ENCODE measurements around the gene CYP1A2. TPM values are rescaled to one million over a fixed set of nuclear protein-coding genes. Genes with fewer than 3 reads are reported as not detected.

CYP1A2 gene
- total and polyA plus RNA-seq, 7 donors = 0.03 TPM; not detected in 6

DNA sequence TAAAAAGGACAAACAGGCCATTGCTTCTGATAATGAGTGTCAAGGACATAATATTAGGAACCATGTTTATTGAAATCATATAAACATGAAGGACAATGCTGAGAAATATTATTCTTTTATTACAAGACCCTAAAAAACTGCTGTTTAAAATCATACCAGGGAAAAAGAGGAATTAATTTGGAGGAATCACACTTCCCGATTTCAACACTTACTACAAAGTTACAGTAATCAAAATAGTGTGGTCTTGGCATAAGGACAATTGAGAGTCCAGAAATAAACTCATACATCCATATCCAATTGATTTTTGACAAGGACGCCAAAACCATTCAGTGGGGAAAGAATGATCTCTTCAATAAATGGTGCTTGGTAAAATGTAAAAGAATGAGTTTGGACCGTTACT lies 36.3 kb upstream of the CYP1A2 start:
- TF ChIP-seq, protein P1, sequence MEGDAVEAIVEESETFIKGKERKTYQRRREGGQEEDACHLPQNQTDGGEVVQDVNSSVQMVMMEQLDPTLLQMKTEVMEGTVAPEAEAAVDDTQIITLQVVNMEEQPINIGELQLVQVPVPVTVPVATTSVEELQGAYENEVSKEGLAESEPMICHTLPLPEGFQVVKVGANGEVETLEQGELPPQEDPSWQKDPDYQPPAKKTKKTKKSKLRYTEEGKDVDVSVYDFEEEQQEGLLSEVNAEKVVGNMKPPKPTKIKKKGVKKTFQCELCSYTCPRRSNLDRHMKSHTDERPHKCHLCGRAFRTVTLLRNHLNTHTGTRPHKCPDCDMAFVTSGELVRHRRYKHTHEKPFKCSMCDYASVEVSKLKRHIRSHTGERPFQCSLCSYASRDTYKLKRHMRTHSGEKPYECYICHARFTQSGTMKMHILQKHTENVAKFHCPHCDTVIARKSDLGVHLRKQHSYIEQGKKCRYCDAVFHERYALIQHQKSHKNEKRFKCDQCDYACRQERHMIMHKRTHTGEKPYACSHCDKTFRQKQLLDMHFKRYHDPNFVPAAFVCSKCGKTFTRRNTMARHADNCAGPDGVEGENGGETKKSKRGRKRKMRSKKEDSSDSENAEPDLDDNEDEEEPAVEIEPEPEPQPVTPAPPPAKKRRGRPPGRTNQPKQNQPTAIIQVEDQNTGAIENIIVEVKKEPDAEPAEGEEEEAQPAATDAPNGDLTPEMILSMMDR (IDR thresholded peaks at IDR 0.05) = no peak
- no peak overlapping the region for H3K27ac ChIP-seq
- intact Hi-C loops (cut with DNase I) = no loop called here
- no peak for ATAC-seq
- no peaks in the 10 kb centered on the region for H3K4me1 ChIP-seq
- H3K27me3 ChIP-seq (ENCODE audit: insufficient read depth in 3 of 3, low read length in 2 of 3) = no peaks in the 10 kb centered on the region
- no peaks in the 10 kb centered on the region for H3K9me3 ChIP-seq
- H3K36me3 ChIP-seq (ENCODE audit: insufficient read depth in 1 of 2, low read depth in 1 of 2) = no peaks in the 10 kb centered on the region
- no peak overlapping the region for H3K4me3 ChIP-seq
- WGBS, 3 donors = 34 to 37% (median 35%) methylated on average over 3 of the region's 3 CpGs
- DNase-seq = no peak

- H3K36me3 ChIP-seq (ENCODE audit: insufficient read depth in 1 of 2, low read depth in 1 of 2) = no peaks in the 10 kb centered on the region
- no peaks in the 10 kb centered on the region for H3K27me3 ChIP-seq (ENCODE audit: insufficient read depth in 3 of 3, low read length in 2 of 3)
- H3K27ac ChIP-seq = no peak overlapping the region
- TF ChIP-seq, protein P1 (IDR thresholded peaks at IDR 0.05) = no peak
- intact Hi-C loops (cut with DNase I) = no loop called here
- DNase-seq (no peak), ATAC-seq (no peak)
- H3K4me1 ChIP-seq = no peaks in the 10 kb centered on the region
- no peak overlapping the region for H3K4me3 ChIP-seq
- H3K9me3 ChIP-seq = no peaks in the 10 kb centered on the region
- 80 to 85% (median 80%) methylated on average over 5 of the region's 5 CpGs for WGBS, 3 donors
These were observed 32.0 kb upstream of the CYP1A2 start for GRCh38 chr15:74716651-74717050.

DNA sequence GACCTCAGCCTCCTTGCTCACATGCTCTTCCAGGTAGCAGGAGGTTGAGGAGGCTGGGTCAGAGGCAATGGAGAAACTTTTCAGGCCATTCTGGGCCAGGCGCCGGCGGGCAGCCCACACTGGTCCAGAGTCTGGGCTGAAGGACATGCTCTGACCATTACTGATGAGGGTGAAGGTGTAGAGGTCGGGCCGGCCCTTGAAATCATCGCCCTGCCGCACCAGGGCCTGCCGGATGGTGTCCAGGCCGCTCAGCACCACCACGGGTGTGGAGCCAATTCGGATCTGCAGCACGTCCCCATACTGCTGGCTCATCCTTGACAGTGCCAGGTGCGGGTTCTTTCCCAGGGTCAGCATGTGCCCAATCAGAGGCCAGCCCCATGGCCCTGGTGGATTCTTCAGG lies 26.1 kb upstream of the CYP1A2 start:
- ATAC-seq = no peak
- H3K9me3 ChIP-seq = no peaks in the 10 kb centered on the region
- intact Hi-C loops (cut with DNase I) = no loop called here
- H3K4me1 ChIP-seq = peaks cover 13% of the 10 kb centered on the region
- WGBS, 3 donors = 74 to 86% (median 82%) methylated on average over 13 of the region's 13 CpGs
- no peak for DNase-seq
- no peaks in the 10 kb centered on the region for H3K27me3 ChIP-seq (ENCODE audit: insufficient read depth in 3 of 3, low read length in 2 of 3)
- TF ChIP-seq, protein P1 (IDR thresholded peaks at IDR 0.05) = no peak
- no peak overlapping the region for H3K4me3 ChIP-seq
- H3K36me3 ChIP-seq (ENCODE audit: insufficient read depth in 1 of 2, low read depth in 1 of 2) = no peaks in the 10 kb centered on the region
- no peak overlapping the region for H3K27ac ChIP-seq

GRCh38 chr15:74723187-74723586 lies 25.5 kb upstream of the CYP1A2 start:
- no peak overlapping the region for H3K4me3 ChIP-seq
- no peak overlapping the region for H3K27ac ChIP-seq
- no peaks in the 10 kb centered on the region for H3K9me3 ChIP-seq
- TF ChIP-seq, protein P1 (IDR thresholded peaks at IDR 0.05) = no peak
- WGBS, 3 donors = 42 to 77% (median 69%) methylated on average over 1 of the region's 1 CpG
- H3K4me1 ChIP-seq = peaks cover 17% of the 10 kb centered on the region
- no peaks in the 10 kb centered on the region for H3K36me3 ChIP-seq (ENCODE audit: insufficient read depth in 1 of 2, low read depth in 1 of 2)
- no peak for DNase-seq
- ATAC-seq = no peak
- H3K27me3 ChIP-seq (ENCODE audit: insufficient read depth in 3 of 3, low read length in 2 of 3) = no peaks in the 10 kb centered on the region
- intact Hi-C loops (cut with DNase I) = no loop called here

DNA sequence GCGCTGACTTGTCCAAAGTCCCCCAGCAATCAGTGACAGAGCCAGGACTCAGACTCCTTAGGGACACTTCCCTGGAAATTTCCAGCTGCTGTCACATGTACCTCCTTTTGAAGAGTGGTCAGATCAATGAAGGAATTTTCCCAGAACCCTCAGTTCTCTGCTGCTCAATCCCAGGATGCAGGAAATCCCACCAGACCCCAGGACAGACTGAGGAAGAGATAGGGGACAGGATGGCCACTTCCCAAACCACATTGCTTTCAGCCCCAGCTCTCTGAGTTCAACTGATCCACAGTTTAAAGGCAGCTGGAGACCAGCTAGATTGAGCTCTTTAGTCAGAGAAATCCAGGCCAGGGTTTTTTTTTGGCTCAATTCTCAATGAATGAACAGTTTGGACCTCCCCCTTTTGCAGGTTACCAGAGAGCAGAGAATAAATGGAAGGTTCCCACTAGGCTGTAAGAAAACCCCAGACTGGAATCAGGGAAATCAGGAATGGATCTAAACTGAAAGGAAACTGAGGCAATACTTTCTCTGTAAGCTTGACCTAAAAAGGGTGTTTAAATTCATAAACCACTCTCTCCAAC lies 24.8 kb upstream of the CYP1A2 start:
- peak in 2 of 4 donors; percentile 31 to 38 for ATAC-seq
- TF ChIP-seq, protein P1 (IDR thresholded peaks at IDR 0.05) = no peak
- WGBS, 3 donors = 42 to 67% (median 59%) methylated on average over 1 of the region's 1 CpG
- H3K36me3 ChIP-seq (ENCODE audit: insufficient read depth in 1 of 2, low read depth in 1 of 2) = no peaks in the 10 kb centered on the region
- intact Hi-C loops (cut with DNase I) = no loop called here
- peaks cover 17% of the 10 kb centered on the region for H3K4me1 ChIP-seq
- no peak overlapping the region for H3K27ac ChIP-seq
- no peak for DNase-seq
- no peaks in the 10 kb centered on the region for H3K9me3 ChIP-seq
- no peak overlapping the region for H3K4me3 ChIP-seq
- H3K27me3 ChIP-seq (ENCODE audit: insufficient read depth in 3 of 3, low read length in 2 of 3) = no peaks in the 10 kb centered on the region
